Smooth muscle cell (in vitro differentiated cells): ENCODE data around the gene CRAMP1. TPM values are rescaled to one million over a fixed set of nuclear protein-coding genes. Genes with fewer than 3 reads are reported as not detected.

Experiments used
- DNase-seq: peaks from one replicate; lab custom pipeline; 2025; ENCODE audit not compliant: unreplicated experiment; lab: John Stamatoyannopoulos, UW
- H2AFZ ChIP-seq: fragments of 200-600 bp; sonication (generic); 2 replicates; pipeline ENCODE4 v1.6.0; 2016; ENCODE audit warnings: antibody characterized with exemption, low read depth, mild to moderate bottlenecking
- H3F3A ChIP-seq: fragments of 200-600 bp; sonication (generic); 2 replicates; pipeline ENCODE4 v1.6.0; 2017; ENCODE audit warnings: antibody characterized with exemption, low read depth
- H3K27ac ChIP-seq: fragments of 200-600 bp; sonication (generic); 2 replicates; pipeline ENCODE4 v1.5.1; 2016; ENCODE audit warnings: low read depth, mild to moderate bottlenecking
- H3K27me3 ChIP-seq: fragments of 200-600 bp; sonication (generic); 2 replicates; pipeline ENCODE4 v1.6.1; 2016; ENCODE audit warnings: low read depth, mild to moderate bottlenecking
- H3K36me3 ChIP-seq: fragments of 200-600 bp; sonication (generic); 2 replicates; pipeline ENCODE4 v1.5.1; 2016; ENCODE audit warnings: low read depth
- H3K4me1 ChIP-seq: fragments of 200-600 bp; sonication (generic); 2 replicates; pipeline ENCODE4 v1.5.1; 2016; ENCODE audit warnings: low read depth
- H3K4me2 ChIP-seq: fragments of 200-600 bp; sonication (generic); 2 replicates; pipeline ENCODE4 v1.6.0; 2016; ENCODE audit warnings: mild to moderate bottlenecking
- H3K4me3 ChIP-seq: fragments of 200-600 bp; sonication (generic); 2 replicates; pipeline ENCODE4 v1.5.1; 2016; ENCODE audit warnings: mild to moderate bottlenecking
- H3K79me2 ChIP-seq: fragments of 200-600 bp; sonication (generic); 2 replicates; pipeline ENCODE4 v1.6.0; 2016; ENCODE audit warnings: low read depth, mild to moderate bottlenecking
- H3K9ac ChIP-seq: fragments of 200-600 bp; sonication (generic); 2 replicates; pipeline ENCODE4 v1.6.0; 2016; ENCODE audit warnings: low read depth
- H3K9me3 ChIP-seq: fragments of 200-600 bp; sonication (generic); replicated peaks from 2 replicates; pipeline ENCODE4 v1.5.1; 2016; ENCODE audit warnings: low read depth
- H4K20me1 ChIP-seq: fragments of 200-600 bp; sonication (generic); 2 replicates; pipeline ENCODE4 v1.6.0; 2016; ENCODE audit warnings: low read depth
- WGBS: methylation state at CpG from one replicate; pipeline ENCODE4 v1.1.7; 2016; ENCODE audit warnings: low lambda C conversion rate; 5-methylcytosine and 5-hydroxymethylcytosine counted together
- polyA plus RNA-seq: library from polyadenylated mRNA; unstranded; fragments of >200 nt; fragmentation: Nextera tagmentation; extraction: Ambion mirVana; gene quantifications from 2 replicates; pipeline ENCODE4 v1.2.1, GENCODE V29; 2016
- total RNA-seq: library from RNA; depleted of rRNA; stranded (reverse); fragments of >200 nt; gene quantifications from 2 replicates; pipeline ENCODE4 v1.2.3, GENCODE V29; 2014
- TF ChIP-seq, protein P1 (sequence below): fragments of 200-600 bp; sonication (generic); IDR thresholded peaks from 2 replicates; pipeline ENCODE4 v1.5.1; 2017; ENCODE audit warnings: borderline replicate concordance, mild to moderate bottlenecking, antibody characterized with exemption; ENCODE audit not compliant: insufficient read depth, poor library complexity, severe bottlenecking

The CRAMP1 gene
- total and polyA plus RNA-seq, 2 experiments from 2014 or later: 7.9 to 16.5 TPM

DNA sequence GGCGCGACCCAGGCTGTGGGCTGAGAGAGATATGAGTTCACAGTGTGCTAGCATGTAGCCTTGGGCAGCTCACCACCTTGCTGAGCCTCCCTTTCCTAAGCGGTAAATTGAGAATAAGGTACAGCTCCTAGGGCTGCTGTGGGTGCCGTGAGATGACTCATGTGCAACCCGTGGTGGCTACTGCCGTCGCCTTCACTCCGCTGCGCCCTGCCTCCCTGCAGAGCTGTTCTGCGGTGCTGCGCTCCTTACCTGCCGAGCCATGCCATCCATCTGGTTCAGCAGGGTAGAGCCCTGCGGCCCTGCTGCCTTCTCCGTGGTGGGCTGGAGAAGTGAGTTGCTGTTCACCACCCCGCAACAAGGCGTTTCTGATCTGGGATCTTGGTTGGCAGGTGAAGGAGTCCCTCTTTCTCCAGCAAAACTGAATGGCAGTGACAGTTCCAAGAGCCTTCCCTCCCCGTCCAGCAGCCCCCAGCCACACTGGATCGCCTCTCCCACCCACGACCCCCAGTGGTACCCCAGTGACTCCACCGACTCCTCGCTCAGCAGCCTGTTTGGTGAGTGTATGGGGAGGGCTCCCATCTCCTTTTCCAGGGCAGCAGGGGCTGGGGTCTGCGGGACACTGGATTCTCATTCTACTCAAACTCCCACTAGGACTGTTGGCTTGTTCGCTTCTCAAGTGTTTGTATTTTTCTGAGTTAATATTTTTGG, 56.6 kb downstream of the CRAMP1 start:
- no peak overlapping the region for H3K4me2 ChIP-seq
- no peaks in the 10 kb centered on the region for H3K79me2 ChIP-seq
- H3K27ac ChIP-seq: no peak overlapping the region
- TF ChIP-seq, protein P1, sequence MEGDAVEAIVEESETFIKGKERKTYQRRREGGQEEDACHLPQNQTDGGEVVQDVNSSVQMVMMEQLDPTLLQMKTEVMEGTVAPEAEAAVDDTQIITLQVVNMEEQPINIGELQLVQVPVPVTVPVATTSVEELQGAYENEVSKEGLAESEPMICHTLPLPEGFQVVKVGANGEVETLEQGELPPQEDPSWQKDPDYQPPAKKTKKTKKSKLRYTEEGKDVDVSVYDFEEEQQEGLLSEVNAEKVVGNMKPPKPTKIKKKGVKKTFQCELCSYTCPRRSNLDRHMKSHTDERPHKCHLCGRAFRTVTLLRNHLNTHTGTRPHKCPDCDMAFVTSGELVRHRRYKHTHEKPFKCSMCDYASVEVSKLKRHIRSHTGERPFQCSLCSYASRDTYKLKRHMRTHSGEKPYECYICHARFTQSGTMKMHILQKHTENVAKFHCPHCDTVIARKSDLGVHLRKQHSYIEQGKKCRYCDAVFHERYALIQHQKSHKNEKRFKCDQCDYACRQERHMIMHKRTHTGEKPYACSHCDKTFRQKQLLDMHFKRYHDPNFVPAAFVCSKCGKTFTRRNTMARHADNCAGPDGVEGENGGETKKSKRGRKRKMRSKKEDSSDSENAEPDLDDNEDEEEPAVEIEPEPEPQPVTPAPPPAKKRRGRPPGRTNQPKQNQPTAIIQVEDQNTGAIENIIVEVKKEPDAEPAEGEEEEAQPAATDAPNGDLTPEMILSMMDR: no peak
- no peaks in the 10 kb centered on the region for H3F3A ChIP-seq
- H2AFZ ChIP-seq: no peak overlapping the region
- peaks cover 10% of the 10 kb centered on the region for H3K36me3 ChIP-seq
- no peak overlapping the region for H3K9ac ChIP-seq
- WGBS: 98% methylated on average over 23 of the region's 23 CpGs
- no peaks in the 10 kb centered on the region for H3K27me3 ChIP-seq
- no peak overlapping the region for H3K4me3 ChIP-seq
- H3K9me3 ChIP-seq: no peaks in the 10 kb centered on the region
- no peak for DNase-seq
- no peaks in the 10 kb centered on the region for H3K4me1 ChIP-seq
- no peaks in the 10 kb centered on the region for H4K20me1 ChIP-seq

DNA sequence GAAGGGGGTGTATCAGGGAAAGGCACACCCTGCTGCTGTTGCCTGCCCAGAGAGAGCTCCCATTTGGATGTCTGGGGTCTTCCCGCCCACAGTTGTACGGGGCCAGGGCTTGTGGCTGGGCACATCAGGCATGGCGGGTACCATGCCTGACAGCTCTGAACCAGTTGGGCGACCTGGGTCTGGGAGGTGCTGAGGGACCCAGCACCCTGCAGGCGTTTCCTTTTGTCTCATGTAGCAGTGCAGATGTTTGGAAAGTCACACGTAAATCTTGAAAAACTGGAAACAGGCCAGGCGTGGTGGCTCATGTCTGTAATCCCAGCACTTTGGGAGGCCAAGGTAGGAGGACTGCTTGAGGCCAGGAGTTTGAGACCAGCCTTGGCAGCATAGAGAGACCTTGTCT, 57.5 kb downstream of the CRAMP1 start:
- TF ChIP-seq, protein P1: no peak
- WGBS: 91% methylated on average over 7 of the region's 7 CpGs
- Histone ChIP-seq H3K4me3 (no peak overlapping the region), H4K20me1 (no peaks in the 10 kb centered on the region), H3K27ac (no peak overlapping the region), H3K27me3 (no peaks in the 10 kb centered on the region), H3K36me3 (peaks cover 10% of the 10 kb centered on the region), H3K4me2 (no peak overlapping the region), H3K9me3 (no peaks in the 10 kb centered on the region), H3K79me2 (no peaks in the 10 kb centered on the region), H2AFZ (no peak overlapping the region), H3F3A (no peaks in the 10 kb centered on the region), H3K4me1 (no peaks in the 10 kb centered on the region), H3K9ac (no peak overlapping the region)
- DNase-seq: no peak

DNA sequence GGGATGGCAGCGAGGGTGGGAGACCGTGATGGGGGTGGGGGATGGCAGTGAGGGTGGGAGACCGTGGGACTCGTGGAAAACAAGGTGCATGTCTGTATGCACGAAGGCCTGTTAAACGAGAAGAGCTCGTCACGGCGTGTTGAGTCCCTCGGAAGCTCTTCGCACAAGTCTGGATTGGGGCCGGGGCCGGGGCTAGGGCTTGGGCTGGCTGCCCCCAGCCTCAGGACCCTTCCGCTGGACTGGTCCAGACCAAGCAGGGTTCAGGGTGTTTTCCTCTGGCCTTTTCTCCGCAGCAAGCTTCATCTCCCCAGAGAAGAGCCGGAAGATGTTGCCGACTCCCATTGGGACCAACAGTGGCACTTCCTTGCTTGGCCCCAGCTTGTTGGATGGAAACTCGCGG, 58.2 kb downstream of the CRAMP1 start:
- TF ChIP-seq, protein P1: no peak
- H3K36me3 ChIP-seq: peaks cover 10% of the 10 kb centered on the region

DNA sequence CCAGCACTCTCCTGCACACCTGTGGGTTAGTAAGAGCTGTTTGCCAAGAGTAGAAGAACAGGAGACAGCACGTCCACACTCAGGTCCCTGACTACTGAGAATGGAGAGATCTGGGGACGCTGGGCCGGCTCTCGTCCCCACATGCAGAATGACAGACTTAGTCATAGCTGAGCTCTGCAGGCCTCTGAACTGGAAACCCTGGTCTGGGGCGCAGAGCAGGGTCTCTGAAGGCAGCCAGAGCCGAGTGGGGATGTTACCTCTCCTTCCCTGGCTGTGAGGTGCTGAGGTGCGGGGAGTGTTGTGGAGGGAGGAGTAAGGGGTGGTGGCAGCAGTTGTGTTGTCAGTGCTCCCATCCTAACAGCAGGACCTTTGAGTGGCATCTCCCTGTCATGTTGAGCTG, 58.7 kb downstream of the CRAMP1 start:
- Histone ChIP-seq H4K20me1 (peaks cover 3% of the 10 kb centered on the region), H3K4me2 (no peak overlapping the region), H3K36me3 (peaks cover 10% of the 10 kb centered on the region), H3K27me3 (no peaks in the 10 kb centered on the region), H3F3A (no peaks in the 10 kb centered on the region), H2AFZ (no peak overlapping the region), H3K27ac (no peak overlapping the region), H3K9me3 (no peaks in the 10 kb centered on the region), H3K9ac (no peak overlapping the region), H3K4me3 (no peak overlapping the region), H3K79me2 (no peaks in the 10 kb centered on the region), H3K4me1 (no peaks in the 10 kb centered on the region)
- TF ChIP-seq, protein P1: no peak
- 95% methylated on average over 7 of the region's 7 CpGs for WGBS
- no peak for DNase-seq

More for the DNA sequence above, 58.2 kb downstream of the CRAMP1 start:
- Histone ChIP-seq H3K9me3 (no peaks in the 10 kb centered on the region), H3F3A (no peaks in the 10 kb centered on the region), H3K27ac (no peak overlapping the region), H2AFZ (no peak overlapping the region), H3K9ac (no peak overlapping the region), H3K4me1 (no peaks in the 10 kb centered on the region), H3K79me2 (no peaks in the 10 kb centered on the region), H3K4me2 (no peak overlapping the region), H3K4me3 (no peak overlapping the region), H3K27me3 (no peaks in the 10 kb centered on the region), H4K20me1 (peaks cover 2% of the 10 kb centered on the region)
- DNase-seq: no peak
- WGBS: 97% methylated on average over 19 of the region's 19 CpGs
